ENCODE data around the gene DAPK2. TPM values are rescaled to one million over a fixed set of nuclear protein-coding genes. Genes with fewer than 3 reads are reported as not detected.

DAPK2 gene
- total and polyA plus RNA-seq, 4 donors, result 2.0 to 8.1 (median 7.0) TPM

DNA sequence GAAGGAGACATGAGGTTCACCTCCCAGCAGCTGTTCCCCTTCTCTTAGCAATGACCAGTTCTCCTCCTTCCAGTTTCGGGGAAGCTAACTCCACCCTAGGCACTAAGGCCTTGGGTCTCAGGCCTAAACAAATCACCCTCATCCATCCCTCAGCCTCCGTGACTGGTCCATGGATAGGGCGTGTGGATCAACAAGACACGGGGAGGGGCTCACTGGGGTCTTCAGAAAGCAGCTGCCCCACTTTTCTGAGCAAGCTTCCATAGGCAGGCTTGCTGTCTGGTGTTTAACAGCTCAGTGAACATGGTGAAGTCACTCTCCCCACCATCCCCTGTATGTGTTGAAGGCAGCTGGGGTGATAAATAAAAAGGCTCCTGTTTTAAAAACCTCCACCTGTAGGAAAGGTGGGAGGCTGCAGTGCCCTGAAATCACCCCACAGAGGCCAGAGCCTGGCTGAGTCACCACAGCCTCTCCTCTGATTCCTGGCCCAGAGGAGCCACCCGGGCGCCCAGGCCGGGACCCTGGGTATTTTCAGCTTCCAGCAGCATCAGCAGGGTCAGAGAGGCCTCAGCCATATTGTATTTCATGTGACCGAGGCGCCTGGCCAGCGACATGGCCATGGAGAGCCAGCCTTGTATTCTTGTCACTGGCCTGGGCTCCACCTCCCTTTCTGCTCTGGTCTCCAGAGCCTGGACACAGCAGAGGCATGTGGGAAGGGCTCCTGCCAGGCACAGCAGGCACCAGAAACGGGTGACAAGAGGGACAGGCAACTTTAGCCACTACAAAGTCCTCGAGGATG is 152.2 kb downstream of the DAPK2 start:
- no peaks in the 10 kb centered on the region for H3K27me3 ChIP-seq (ENCODE audit: control insufficient read depth in 1 of 2, insufficient read depth in 2 of 2, low read length in 1 of 2)
- no peaks in the 10 kb centered on the region for H3K9me3 ChIP-seq (ENCODE audit: control insufficient read depth, low read length)
- no peaks in the 10 kb centered on the region for H3K4me1 ChIP-seq (ENCODE audit: control insufficient read depth in 1 of 2, insufficient read depth in 2 of 2, low read length in 2 of 2)
- H3K36me3 ChIP-seq (ENCODE audit: control insufficient read depth in 1 of 2, insufficient read depth in 2 of 2, low read length in 1 of 2), result no peaks in the 10 kb centered on the region
- DNase-seq, result no peak
- H3K4me3 ChIP-seq (ENCODE audit: low read length in 2 of 2), result no peak overlapping the region
- no peak for ATAC-seq (ENCODE audit: low FRiP score)
- 88 to 91% methylated on average over 12 of the region's 12 CpGs for WGBS, 2 donors
- intact Hi-C loops (cut with DNase I), result loop anchor here in 1 of 2 donors (10.0 kb wide), 1 partner anchor 171 kb away; no protein-coding TSS in a partner anchor
- H3K27ac ChIP-seq (ENCODE audit: low read depth in 1 of 2, low read length in 2 of 2), result no peak overlapping the region

DNA sequence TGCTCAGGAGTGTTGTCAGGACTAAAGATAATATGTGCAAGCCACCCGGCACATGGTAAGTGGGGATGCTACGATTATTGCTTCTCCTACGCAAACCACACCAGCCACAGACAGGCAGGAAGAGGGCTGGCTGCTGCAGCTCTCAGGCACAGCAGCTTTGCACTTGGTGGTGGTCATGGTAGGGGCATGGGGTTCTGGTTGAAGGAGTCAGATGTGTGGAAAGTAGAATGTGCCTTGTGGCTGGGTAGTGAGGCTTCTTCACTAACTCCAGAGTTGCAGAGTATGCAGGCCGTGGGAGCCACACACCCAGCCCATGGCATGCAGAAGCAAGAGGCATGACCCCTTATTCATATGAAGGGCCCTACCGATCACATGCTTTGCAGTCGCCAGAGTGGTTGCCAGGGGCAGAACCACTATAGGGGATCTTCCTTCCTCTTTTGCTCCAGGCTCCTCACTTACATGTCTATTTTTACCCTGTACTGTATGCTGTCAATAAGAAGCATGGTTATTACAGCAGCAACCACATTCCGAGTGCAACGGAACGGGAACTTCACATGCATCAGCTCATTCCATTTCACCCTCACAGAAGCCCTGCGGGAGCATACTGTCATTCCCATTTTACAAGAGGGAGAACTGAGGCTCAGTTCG is 153.4 kb downstream of the DAPK2 start:
- ATAC-seq (ENCODE audit: low FRiP score), result no peak
- DNase-seq, result peak in 1 of 2 donors; percentile 74
- Histone ChIP-seq H3K9me3 (ENCODE audit: control insufficient read depth, low read length) (no peaks in the 10 kb centered on the region), H3K4me3 (ENCODE audit: low read length in 2 of 2) (no peak overlapping the region), H3K27me3 (ENCODE audit: control insufficient read depth in 1 of 2, insufficient read depth in 2 of 2, low read length in 1 of 2) (no peaks in the 10 kb centered on the region), H3K27ac (ENCODE audit: low read depth in 1 of 2, low read length in 2 of 2) (no peak overlapping the region), H3K4me1 (ENCODE audit: control insufficient read depth in 1 of 2, insufficient read depth in 2 of 2, low read length in 2 of 2) (no peaks in the 10 kb centered on the region), H3K36me3 (ENCODE audit: control insufficient read depth in 1 of 2, insufficient read depth in 2 of 2, low read length in 1 of 2) (no peaks in the 10 kb centered on the region)
- intact Hi-C loops (cut with DNase I), result loop anchor here in 1 of 2 donors (10.0 kb wide), 1 partner anchor 172 kb away; no protein-coding TSS in a partner anchor
- WGBS, 2 donors, result 89 to 95% methylated on average over 11 of the region's 11 CpGs

- intact Hi-C loops (cut with DNase I), result loop anchor here in 1 of 2 donors (2.0 to 10.0 kb wide), 2 partner anchors 141 to 173 kb away; no protein-coding TSS in a partner anchor
- no peak overlapping the region for H3K27ac ChIP-seq (ENCODE audit: low read depth in 1 of 2, low read length in 2 of 2)
Measured at GRCh38 chr15:63891768-63892133, 154.5 kb downstream of the DAPK2 start.

DNA sequence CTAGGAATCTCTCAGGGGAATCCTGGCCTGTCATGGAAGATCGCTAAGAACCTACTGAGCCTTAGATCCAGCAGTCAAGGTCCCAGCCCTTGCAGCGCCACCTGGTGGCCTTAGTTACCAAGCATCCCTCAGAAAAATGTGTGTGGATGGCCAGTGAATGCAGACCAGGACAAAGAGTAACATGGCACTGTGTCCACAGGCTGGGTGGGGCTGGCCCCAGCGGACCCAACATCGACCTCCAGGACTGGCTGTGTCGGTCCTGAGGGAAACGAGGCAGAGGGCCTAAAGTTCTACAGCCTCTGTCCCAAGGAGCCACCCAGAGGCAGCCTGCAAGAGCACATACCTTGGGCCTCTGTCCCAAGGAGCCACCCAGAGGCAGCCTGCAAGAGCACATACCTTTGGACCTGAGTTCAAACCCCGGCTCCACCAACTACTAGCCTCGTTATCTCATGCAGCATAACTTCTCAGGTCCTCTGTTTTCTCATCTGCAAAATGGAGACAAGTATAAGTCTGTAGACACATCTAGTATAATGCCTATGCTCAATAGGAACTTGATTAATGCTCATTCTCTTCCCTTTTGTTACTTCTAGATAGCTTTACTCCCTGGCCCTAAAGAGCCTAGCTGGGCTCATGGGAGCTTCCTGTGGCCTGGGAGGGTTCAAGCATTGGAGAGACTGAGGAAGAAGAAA is 155.1 kb downstream of the DAPK2 start:
- H3K4me1 ChIP-seq (ENCODE audit: control insufficient read depth in 1 of 2, insufficient read depth in 2 of 2, low read length in 2 of 2), result no peaks in the 10 kb centered on the region
- 44 to 50% methylated on average over 8 of the region's 8 CpGs for WGBS, 2 donors

More at GRCh38 chr15:63891768-63892133, 154.5 kb downstream of the DAPK2 start:
- H3K9me3 ChIP-seq (ENCODE audit: control insufficient read depth, low read length), result no peaks in the 10 kb centered on the region
- ATAC-seq (ENCODE audit: low FRiP score) (no peak), DNase-seq (no peak)
- no peaks in the 10 kb centered on the region for H3K27me3 ChIP-seq (ENCODE audit: control insufficient read depth in 1 of 2, insufficient read depth in 2 of 2, low read length in 1 of 2)
- H3K36me3 ChIP-seq (ENCODE audit: control insufficient read depth in 1 of 2, insufficient read depth in 2 of 2, low read length in 1 of 2), result no peaks in the 10 kb centered on the region
- no peak overlapping the region for H3K4me3 ChIP-seq (ENCODE audit: low read length in 2 of 2)
- 56 to 62% methylated on average over 3 of the region's 3 CpGs for WGBS, 2 donors
- no peaks in the 10 kb centered on the region for H3K4me1 ChIP-seq (ENCODE audit: control insufficient read depth in 1 of 2, insufficient read depth in 2 of 2, low read length in 2 of 2)

DNA sequence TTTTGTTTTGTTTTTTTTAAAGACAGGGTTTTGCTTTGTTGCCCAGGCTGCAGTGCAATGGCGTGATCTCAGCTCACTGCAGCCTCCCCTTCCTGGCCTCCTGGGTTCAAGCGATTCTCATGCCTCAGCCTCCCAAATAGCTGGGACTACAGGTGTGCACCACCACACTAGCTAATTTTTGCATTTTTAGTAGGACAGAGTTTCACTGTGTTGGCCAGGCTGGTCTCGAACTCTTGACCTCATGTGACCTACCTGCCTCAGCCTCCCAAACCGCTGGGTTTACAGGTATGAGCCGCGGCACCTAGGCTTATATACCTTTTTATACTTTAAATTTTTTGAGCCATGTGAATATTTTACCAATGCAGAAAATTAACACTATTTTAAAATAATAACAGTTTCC is 155.7 kb downstream of the DAPK2 start:
- intact Hi-C loops (cut with DNase I), result loop anchor here in 1 of 2 donors (2.0 to 10.0 kb wide), 2 partner anchors 140 to 174 kb away; no protein-coding TSS in a partner anchor
- WGBS, 2 donors, result 92 to 94% methylated on average over 6 of the region's 6 CpGs
- Histone ChIP-seq H3K36me3 (ENCODE audit: control insufficient read depth in 1 of 2, insufficient read depth in 2 of 2, low read length in 1 of 2) (no peaks in the 10 kb centered on the region), H3K27ac (ENCODE audit: low read depth in 1 of 2, low read length in 2 of 2) (no peak overlapping the region), H3K4me1 (ENCODE audit: control insufficient read depth in 1 of 2, insufficient read depth in 2 of 2, low read length in 2 of 2) (no peaks in the 10 kb centered on the region), H3K27me3 (ENCODE audit: control insufficient read depth in 1 of 2, insufficient read depth in 2 of 2, low read length in 1 of 2) (no peaks in the 10 kb centered on the region), H3K9me3 (ENCODE audit: control insufficient read depth, low read length) (no peaks in the 10 kb centered on the region), H3K4me3 (ENCODE audit: low read length in 2 of 2) (no peak overlapping the region)
- ATAC-seq (ENCODE audit: low FRiP score) (no peak), DNase-seq (no peak)

More for the DNA sequence above, 155.1 kb downstream of the DAPK2 start:
- intact Hi-C loops (cut with DNase I), result loop anchor here in 1 of 2 donors (2.0 to 10.0 kb wide), 2 partner anchors 140 to 174 kb away; no protein-coding TSS in a partner anchor
- no peaks in the 10 kb centered on the region for H3K36me3 ChIP-seq (ENCODE audit: control insufficient read depth in 1 of 2, insufficient read depth in 2 of 2, low read length in 1 of 2)
- ATAC-seq (ENCODE audit: low FRiP score) (peak; percentile 80), DNase-seq (peak; percentile 82 to 90)
- H3K27me3 ChIP-seq (ENCODE audit: control insufficient read depth in 1 of 2, insufficient read depth in 2 of 2, low read length in 1 of 2), result no peaks in the 10 kb centered on the region
- no peak overlapping the region for H3K4me3 ChIP-seq (ENCODE audit: low read length in 2 of 2)
- H3K27ac ChIP-seq (ENCODE audit: low read depth in 1 of 2, low read length in 2 of 2), result no peak overlapping the region
- H3K9me3 ChIP-seq (ENCODE audit: control insufficient read depth, low read length), result no peaks in the 10 kb centered on the region

DNA sequence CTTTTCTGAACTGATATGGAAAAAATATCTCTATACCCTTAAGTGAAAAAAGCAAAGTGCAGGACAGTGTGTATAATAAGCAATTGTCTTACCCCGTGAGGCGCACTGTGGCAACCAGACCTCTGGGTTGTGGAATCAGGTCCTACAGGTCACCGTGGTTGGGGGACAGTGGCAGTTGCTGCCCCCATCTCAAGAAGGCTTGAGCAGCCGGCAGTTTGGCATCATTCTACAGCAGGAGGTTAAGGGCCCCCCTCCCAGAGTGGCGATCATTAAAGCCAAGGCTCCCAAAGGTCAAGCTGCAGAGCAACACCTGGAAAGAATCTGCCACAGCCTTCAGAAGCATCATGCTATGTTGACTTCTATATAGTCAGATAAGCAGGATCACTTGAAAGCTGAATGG is 156.5 kb downstream of the DAPK2 start:
- H3K4me1 ChIP-seq (ENCODE audit: control insufficient read depth in 1 of 2, insufficient read depth in 2 of 2, low read length in 2 of 2), result no peaks in the 10 kb centered on the region
- no peak overlapping the region for H3K27ac ChIP-seq (ENCODE audit: low read depth in 1 of 2, low read length in 2 of 2)
- 81% methylated on average over 5 of the region's 5 CpGs for WGBS, 2 donors
- ATAC-seq (ENCODE audit: low FRiP score) (no peak), DNase-seq (no peak)
- H3K9me3 ChIP-seq (ENCODE audit: control insufficient read depth, low read length), result no peaks in the 10 kb centered on the region
- intact Hi-C loops (cut with DNase I), result loop anchor here (2.0 to 10.0 kb wide), 3 partner anchors 135 to 175 kb away; no protein-coding TSS in a partner anchor
- H3K4me3 ChIP-seq (ENCODE audit: low read length in 2 of 2), result no peak overlapping the region
- no peaks in the 10 kb centered on the region for H3K36me3 ChIP-seq (ENCODE audit: control insufficient read depth in 1 of 2, insufficient read depth in 2 of 2, low read length in 1 of 2)
- H3K27me3 ChIP-seq (ENCODE audit: control insufficient read depth in 1 of 2, insufficient read depth in 2 of 2, low read length in 1 of 2), result no peaks in the 10 kb centered on the region

GRCh38 chr15:63888823-63889222 is 157.5 kb downstream of the DAPK2 start:
- H3K9me3 ChIP-seq (ENCODE audit: control insufficient read depth, low read length), result no peaks in the 10 kb centered on the region
- H3K36me3 ChIP-seq (ENCODE audit: control insufficient read depth in 1 of 2, insufficient read depth in 2 of 2, low read length in 1 of 2), result no peaks in the 10 kb centered on the region
- no peak overlapping the region for H3K4me3 ChIP-seq (ENCODE audit: low read length in 2 of 2)
- H3K27ac ChIP-seq (ENCODE audit: low read depth in 1 of 2, low read length in 2 of 2), result no peak overlapping the region
- DNase-seq (no peak), ATAC-seq (ENCODE audit: low FRiP score) (no peak)
- H3K4me1 ChIP-seq (ENCODE audit: control insufficient read depth in 1 of 2, insufficient read depth in 2 of 2, low read length in 2 of 2), result no peaks in the 10 kb centered on the region
- H3K27me3 ChIP-seq (ENCODE audit: control insufficient read depth in 1 of 2, insufficient read depth in 2 of 2, low read length in 1 of 2), result no peaks in the 10 kb centered on the region
- intact Hi-C loops (cut with DNase I), result loop anchor here in 1 of 2 donors (10.0 kb wide), 1 partner anchor 134 kb away; no protein-coding TSS in a partner anchor
- 75 to 83% methylated on average over 3 of the region's 3 CpGs for WGBS, 2 donors

GRCh38 chr15:63888146-63888545 is 158.1 kb downstream of the DAPK2 start:
- Histone ChIP-seq H3K36me3 (ENCODE audit: control insufficient read depth in 1 of 2, insufficient read depth in 2 of 2, low read length in 1 of 2) (no peaks in the 10 kb centered on the region), H3K4me3 (ENCODE audit: low read length in 2 of 2) (no peak overlapping the region), H3K4me1 (ENCODE audit: control insufficient read depth in 1 of 2, insufficient read depth in 2 of 2, low read length in 2 of 2) (no peaks in the 10 kb centered on the region), H3K27ac (ENCODE audit: low read depth in 1 of 2, low read length in 2 of 2) (no peak overlapping the region), H3K9me3 (ENCODE audit: control insufficient read depth, low read length) (no peaks in the 10 kb centered on the region), H3K27me3 (ENCODE audit: control insufficient read depth in 1 of 2, insufficient read depth in 2 of 2, low read length in 1 of 2) (no peaks in the 10 kb centered on the region)
- DNase-seq (no peak), ATAC-seq (ENCODE audit: low FRiP score) (no peak)
- WGBS, 2 donors, result 56 to 62% methylated on average over 1 of the region's 1 CpG
- intact Hi-C loops (cut with DNase I), result loop anchor here in 1 of 2 donors (10.0 kb wide), 1 partner anchor 133 kb away; no protein-coding TSS in a partner anchor
